Measurements from ENCODE around the gene VAPA.
A peak's percentile ranks its signal among the peaks of the same experiment; 100 is the strongest.
"Not testable (repeated sequence)": the region's sequence is repeated elsewhere in the genome, so short reads cannot be mapped to it uniquely, and the experiment has no call there.

Gene VAPA

DNA sequence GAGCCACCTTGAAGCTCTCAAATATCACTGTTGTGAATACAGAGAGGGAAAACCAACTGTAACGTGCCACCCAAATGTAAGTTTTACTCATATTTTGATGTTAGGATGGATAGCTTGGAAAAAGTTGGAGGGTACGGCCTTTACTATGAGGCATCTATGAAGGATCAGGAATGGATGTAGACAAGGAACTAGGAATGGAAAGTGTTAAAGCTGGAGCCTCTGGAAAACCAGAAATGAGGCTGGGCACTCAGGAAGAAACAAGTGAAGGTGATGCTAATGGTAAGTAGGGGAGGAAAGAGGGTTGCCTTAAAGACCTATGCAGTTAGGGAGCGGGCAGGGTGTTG lies 27.8 kb upstream of the VAPA start:
- no peak for DNase-seq

- no peak for DNase-seq
Observed at GRCh38 chr18:9887992-9888391, 25.8 kb upstream of the VAPA start.

- DNase-seq = no peak
Observed at GRCh38 chr18:9890196-9890595, 23.6 kb upstream of the VAPA start.

DNA sequence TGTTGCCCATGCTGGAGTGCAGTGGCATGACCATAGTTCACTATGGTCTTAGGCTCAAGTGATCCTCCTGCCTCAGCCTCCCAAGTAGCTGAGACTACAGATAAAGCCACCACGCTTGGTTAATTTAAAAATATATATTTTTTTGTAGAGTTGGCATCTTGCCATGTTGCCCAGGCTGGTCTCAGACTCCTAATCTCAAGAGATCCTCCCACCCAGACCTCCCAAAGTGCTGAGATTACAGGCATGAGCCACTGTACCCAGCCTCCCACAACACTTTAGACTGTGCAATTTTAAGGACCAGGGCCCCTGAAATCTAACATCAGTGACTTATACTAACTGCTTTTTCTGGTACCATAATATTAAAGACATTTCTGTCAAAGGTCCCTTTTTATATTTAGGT lies 22.9 kb upstream of the VAPA start:
- no peak for DNase-seq

- DNase-seq = not testable (repeated sequence)
Observed at GRCh38 chr18:9891515-9891914, 22.3 kb upstream of the VAPA start.

- no peak for DNase-seq
Observed at GRCh38 chr18:9894454-9895068, 19.3 kb upstream of the VAPA start.

- DNase-seq = no peak
Observed at GRCh38 chr18:9897129-9897528, 16.7 kb upstream of the VAPA start.

GRCh38 chr18:9897787-9898291 lies 16.0 kb upstream of the VAPA start:
- not testable (repeated sequence) for DNase-seq

DNA sequence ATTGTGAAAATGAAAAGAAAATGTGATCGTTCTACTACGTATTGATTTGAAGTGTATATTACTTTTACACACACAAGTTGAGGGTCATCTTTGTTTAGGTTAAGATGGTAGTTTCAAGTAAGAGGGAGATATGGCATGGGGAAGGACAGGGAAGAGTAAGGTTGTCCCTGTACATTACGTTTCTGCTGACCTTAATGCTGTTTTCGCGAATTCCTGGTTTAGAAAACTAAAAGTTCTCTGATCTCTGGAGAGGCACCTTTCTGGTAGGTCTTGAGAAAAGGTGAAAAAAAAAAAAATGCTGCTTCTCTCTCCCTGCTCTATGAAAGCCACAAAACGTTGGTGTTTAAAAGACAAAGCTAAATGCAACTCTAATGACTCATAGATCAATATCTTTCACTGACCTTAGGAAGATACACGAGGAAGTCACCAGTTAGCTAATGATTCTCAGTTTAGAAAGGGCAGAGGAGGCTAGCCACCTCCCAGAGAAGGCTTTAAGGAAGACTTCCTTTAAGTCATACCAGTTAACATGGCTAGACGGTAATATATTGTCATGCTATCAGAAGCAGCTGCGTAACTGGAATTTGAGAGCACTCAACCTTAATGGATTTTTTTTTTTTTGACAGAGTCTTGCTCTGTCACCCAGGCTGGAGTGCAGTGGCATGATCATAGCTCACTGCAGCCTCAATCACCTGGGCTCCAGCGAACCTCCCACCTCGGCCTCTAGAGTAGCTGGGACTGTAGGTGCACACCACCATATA lies 14.8 kb upstream of the VAPA start:
- DNase-seq = no peak

- DNase-seq = not testable (repeated sequence)
Observed at GRCh38 chr18:9899550-9899930, 14.3 kb upstream of the VAPA start.

DNA sequence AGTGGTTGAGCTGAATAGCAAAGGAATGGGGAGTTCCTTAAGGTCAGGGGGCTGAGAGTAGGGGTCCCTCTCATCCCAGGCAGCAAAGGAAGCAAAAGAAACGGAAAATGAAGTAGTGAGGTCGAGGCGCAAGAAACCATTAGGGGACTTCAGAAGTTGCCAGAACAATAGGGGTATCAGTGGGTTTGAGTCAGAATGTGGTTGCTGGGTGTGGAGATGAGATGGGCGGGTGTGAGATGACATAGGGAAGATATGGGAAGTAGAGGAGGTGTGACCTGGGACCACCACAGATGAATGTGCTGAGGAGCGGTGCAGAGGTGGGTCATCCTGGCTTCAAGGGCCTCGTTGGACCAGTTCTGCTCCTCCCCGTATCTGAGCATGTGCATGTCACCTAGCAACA lies 13.1 kb upstream of the VAPA start:
- DNase-seq = no peak

DNA sequence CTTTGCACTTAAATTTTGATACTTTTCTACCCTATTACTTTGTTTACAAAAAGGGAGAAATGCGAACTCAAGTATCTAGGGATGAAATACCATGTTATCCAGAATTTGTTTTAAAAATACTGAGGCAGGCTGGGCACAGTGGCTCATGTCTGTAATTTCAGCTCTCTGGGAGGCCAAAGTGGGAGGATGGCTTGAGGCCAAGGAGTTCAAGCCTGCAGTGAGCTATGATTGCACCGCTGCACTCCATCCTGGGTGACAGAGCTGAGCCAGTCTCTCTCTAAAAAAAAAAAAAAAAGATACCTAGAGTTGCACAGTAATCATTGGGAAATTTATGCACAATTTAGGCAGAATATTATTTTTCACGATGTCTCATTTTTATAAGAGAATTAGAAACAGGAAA lies 12.4 kb upstream of the VAPA start:
- DNase-seq = no peak

- DNase-seq = not testable (repeated sequence)
Observed at GRCh38 chr18:9902264-9902663, 11.6 kb upstream of the VAPA start.

DNA sequence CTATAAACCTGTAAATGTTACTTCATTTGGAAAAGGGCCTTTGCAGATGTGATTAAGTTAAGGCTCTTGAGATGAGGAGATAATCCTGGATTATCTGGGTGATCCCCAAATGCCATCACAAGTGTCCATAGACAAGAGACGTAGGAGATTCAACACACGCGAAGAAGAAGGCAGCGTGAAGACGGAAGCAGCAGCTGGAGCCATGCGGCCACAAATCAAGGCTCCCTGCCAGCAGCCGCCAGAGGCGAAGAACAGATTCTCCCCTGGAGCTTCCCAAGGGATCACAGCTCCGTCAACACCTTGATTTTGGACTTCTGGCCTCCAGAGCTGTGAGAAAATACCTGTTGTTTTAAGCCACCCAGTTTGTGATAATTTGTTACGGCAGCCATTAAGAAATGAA lies 11.0 kb upstream of the VAPA start:
- DNase-seq = no peak

DNA sequence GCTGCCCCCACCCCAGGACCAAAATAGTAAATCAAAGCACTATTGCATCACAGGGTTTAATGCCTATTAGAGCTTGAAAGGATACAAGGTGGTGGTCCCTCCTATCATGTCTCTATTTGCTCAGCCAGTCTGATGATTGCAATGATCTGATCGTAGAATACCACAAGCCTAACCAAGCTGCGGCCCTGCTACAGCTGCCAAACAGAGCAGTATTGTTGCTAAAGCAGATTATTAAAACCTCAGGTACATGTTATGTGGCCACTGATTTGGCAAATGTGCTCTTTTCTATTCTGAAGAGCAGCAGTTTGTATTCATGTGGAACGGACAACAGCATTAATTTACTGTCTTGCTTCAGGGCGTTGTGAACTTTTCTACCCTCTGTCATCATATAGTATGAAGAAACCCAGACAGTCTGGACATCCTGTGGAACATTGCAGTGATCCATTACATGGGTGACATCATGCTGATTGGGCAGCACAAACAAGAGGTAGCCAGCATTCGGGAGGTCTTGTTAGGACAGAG lies 8.4 kb upstream of the VAPA start:
- DNase-seq = no peak

GRCh38 chr18:9906481-9906880 lies 7.3 kb upstream of the VAPA start:
- no peak for DNase-seq

DNA sequence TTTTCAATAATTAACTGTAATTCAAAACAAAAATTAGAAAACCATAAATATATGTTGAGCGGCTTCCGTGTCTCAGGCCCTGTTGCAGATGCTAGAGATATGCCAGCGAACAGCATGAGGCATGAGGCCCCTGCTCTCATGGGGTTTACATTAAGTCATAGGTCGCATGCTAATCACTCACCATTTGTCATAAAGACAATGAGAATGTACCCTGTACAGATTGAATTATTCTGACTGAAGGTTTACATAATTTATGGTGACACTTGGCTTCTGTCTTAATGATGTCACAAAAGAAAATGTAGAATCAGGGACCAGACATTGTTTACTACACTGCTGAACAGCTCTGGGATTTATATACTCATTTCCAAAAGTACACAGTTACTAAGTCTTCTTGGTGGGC lies 5.9 kb upstream of the VAPA start:
- DNase-seq = no peak

GRCh38 chr18:9910071-9910470 lies 3.7 kb upstream of the VAPA start:
- DNase-seq = no peak

DNA sequence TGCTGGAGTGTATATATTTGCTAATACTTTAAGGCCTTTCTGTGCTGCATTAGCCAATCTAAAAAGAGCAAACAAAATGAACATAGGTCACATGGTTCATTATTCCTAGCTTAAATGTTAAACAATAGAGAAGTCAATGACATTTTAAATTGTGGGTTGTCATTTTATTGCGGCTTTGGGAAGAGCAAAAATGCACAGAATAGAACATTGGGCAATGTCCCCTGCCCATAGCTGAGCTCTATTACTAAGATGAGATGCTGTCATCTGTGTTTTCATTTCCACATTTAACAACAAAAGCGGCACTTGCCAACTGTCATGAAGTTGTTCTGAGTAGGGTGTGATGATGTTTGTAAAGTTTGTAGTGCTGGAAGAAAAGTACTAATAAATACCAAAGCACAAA lies 3.2 kb upstream of the VAPA start:
- DNase-seq = no peak

- no peak for DNase-seq
Observed at GRCh38 chr18:9911226-9911625, 2.6 kb upstream of the VAPA start.

- DNase-seq = peak in 1 of 2 donors; percentile 28
Observed at GRCh38 chr18:9912285-9912684, 1.5 kb upstream of the VAPA start.

- no peak for DNase-seq
Observed at GRCh38 chr18:9913151-9913525, 678 bp upstream of the VAPA start.

DNA sequence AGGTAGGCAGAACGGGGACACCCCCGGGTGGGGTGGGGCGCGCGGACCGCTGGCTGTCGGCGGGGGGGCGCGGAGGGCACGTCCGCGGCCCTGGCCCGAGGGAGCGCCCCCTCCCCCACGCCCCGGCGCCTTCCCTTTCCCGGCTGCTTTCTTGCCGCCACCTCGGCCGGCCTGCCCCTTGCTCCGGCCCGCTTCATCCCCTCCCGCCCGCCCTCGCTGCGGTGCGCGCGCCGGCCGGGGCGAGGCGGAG lies 443 bp downstream of the VAPA start:
- DNase-seq = peak in 1 of 2 donors; percentile 44

- DNase-seq = peak; percentile 78
Observed at GRCh38 chr18:9914584-9915290, 921 bp downstream of the VAPA start.

All from CD4-positive, alpha-beta T cell treated with Interleukin-1 beta for 1 hour (primary cell).